Measurements from ENCODE around the gene CYP4Z1.

Gene CYP4Z1

GRCh38 chr1:47067097-47067594, at the start of gene CYP4Z1:
TSS of gene CYP4Z1 (plus strand) at chr1:47067231. CDS start at chr1:47067491, 260 bp downstream.
- DNase-seq (ENCODE audit: low spot score), result no peak
- TF ChIP-seq CTCF (IDR thresholded peaks at IDR 0.05; ENCODE audit: extremely low read depth, insufficient read depth, missing control alignments), result no peak
- in situ Hi-C loops (cut with MboI; ENCODE audit: low pct_unique_long_range_greater_than_20kb, low sequenced_read_pairs, unreplicated experiment), result no loop called here

- no peak for TF ChIP-seq CTCF (IDR thresholded peaks at IDR 0.05; ENCODE audit: extremely low read depth, insufficient read depth, missing control alignments)
- no peak for DNase-seq (ENCODE audit: low spot score)
- in situ Hi-C loops (cut with MboI; ENCODE audit: low pct_unique_long_range_greater_than_20kb, low sequenced_read_pairs, unreplicated experiment), result no loop called here
These were observed 46.0 kb upstream of the CYP4Z1 start for GRCh38 chr1:47021070-47021469.

- in situ Hi-C loops (cut with MboI; ENCODE audit: low pct_unique_long_range_greater_than_20kb, low sequenced_read_pairs, unreplicated experiment), result no loop called here
- no peak for DNase-seq (ENCODE audit: low spot score)
- no peak for TF ChIP-seq CTCF (IDR thresholded peaks at IDR 0.05; ENCODE audit: extremely low read depth, insufficient read depth, missing control alignments)
These were observed 43.5 kb upstream of the CYP4Z1 start, which contains the start of gene CYP4X1 for GRCh38 chr1:47023268-47024140. TSS of gene CYP4X1 (plus strand) at chr1:47023669. CDS start at chr1:47023818, 149 bp downstream.

GRCh38 chr1:47024141-47024801, 42.8 kb upstream of the CYP4Z1 start:
- no peak for TF ChIP-seq CTCF (IDR thresholded peaks at IDR 0.05; ENCODE audit: extremely low read depth, insufficient read depth, missing control alignments)
- DNase-seq (ENCODE audit: low spot score), result no peak
- in situ Hi-C loops (cut with MboI; ENCODE audit: low pct_unique_long_range_greater_than_20kb, low sequenced_read_pairs, unreplicated experiment), result no loop called here

- in situ Hi-C loops (cut with MboI; ENCODE audit: low pct_unique_long_range_greater_than_20kb, low sequenced_read_pairs, unreplicated experiment), result no loop called here
- no peak for DNase-seq (ENCODE audit: low spot score)
- TF ChIP-seq CTCF (IDR thresholded peaks at IDR 0.05; ENCODE audit: extremely low read depth, insufficient read depth, missing control alignments), result no peak
These were observed 36.7 kb upstream of the CYP4Z1 start for GRCh38 chr1:47030170-47030805.

GRCh38 chr1:47031059-47031458, 36.0 kb upstream of the CYP4Z1 start:
- no peak for TF ChIP-seq CTCF (IDR thresholded peaks at IDR 0.05; ENCODE audit: extremely low read depth, insufficient read depth, missing control alignments)
- in situ Hi-C loops (cut with MboI; ENCODE audit: low pct_unique_long_range_greater_than_20kb, low sequenced_read_pairs, unreplicated experiment), result no loop called here
- no peak for DNase-seq (ENCODE audit: low spot score)

All from GM13977 (cell line).